ENCODE data around the gene KCNJ3.

DNA sequence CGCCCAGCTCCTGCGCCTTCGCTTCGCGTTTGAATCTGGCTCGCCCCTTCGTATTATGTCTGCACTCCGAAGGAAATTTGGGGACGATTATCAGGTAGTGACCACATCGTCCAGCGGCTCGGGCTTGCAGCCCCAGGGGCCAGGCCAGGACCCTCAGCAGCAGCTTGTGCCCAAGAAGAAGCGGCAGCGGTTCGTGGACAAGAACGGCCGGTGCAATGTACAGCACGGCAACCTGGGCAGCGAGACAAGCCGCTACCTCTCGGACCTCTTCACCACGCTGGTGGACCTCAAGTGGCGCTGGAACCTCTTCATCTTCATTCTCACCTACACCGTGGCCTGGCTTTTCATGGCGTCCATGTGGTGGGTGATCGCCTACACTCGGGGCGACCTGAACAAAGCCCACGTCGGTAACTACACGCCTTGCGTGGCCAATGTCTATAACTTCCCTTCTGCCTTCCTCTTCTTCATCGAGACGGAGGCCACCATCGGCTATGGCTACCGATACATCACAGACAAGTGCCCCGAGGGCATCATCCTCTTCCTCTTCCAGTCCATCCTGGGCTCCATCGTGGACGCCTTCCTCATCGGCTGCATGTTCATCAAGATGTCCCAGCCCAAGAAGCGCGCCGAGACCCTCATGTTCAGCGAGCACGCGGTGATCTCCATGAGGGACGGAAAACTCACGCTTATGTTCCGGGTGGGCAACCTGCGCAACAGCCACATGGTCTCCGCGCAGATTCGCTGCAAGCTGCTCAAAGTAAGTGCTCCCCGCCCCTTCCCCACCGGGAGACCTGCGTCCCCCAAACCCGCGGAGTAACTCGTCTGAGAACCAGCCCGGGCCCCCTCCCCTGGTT is 453 bp downstream of the KCNJ3 start:
- TF ChIP-seq CTCF (IDR thresholded peaks at IDR 0.05) (no peak), POLR2A (IDR thresholded peaks at IDR 0.05) (no peak)

All from tibial nerve (tissue), 3 donors.